ENCODE data around the gene CYP17A1.

Gene CYP17A1

GRCh38 chr10:102804382-102805055 is 32.7 kb downstream of the CYP17A1 start:
- no peak for DNase-seq (ENCODE audit: low spot score)

- DNase-seq (ENCODE audit: low spot score), result no peak
Observed at GRCh38 chr10:102802920-102803534, 34.2 kb downstream of the CYP17A1 start.

GRCh38 chr10:102801978-102802377 is 35.2 kb downstream of the CYP17A1 start:
- no peak for DNase-seq (ENCODE audit: low spot score)

GRCh38 chr10:102801496-102801895 is 35.7 kb downstream of the CYP17A1 start:
- no peak for DNase-seq (ENCODE audit: low spot score)

- DNase-seq (ENCODE audit: low spot score), result no peak
Observed at GRCh38 chr10:102800611-102801335, 36.4 kb downstream of the CYP17A1 start.

GRCh38 chr10:102799691-102800471 is 37.3 kb downstream of the CYP17A1 start:
- no peak for DNase-seq (ENCODE audit: low spot score)

GRCh38 chr10:102796407-102797176 is 40.6 kb downstream of the CYP17A1 start:
- no peak for DNase-seq (ENCODE audit: low spot score)

GRCh38 chr10:102795453-102796406 is 41.5 kb downstream of the CYP17A1 start:
- no peak for DNase-seq (ENCODE audit: low spot score)

- DNase-seq (ENCODE audit: low spot score), result no peak
Observed at GRCh38 chr10:102791754-102792395, 45.3 kb downstream of the CYP17A1 start.

- DNase-seq (ENCODE audit: low spot score), result no peak
Observed at GRCh38 chr10:102785818-102786217, 51.4 kb downstream of the CYP17A1 start.

- DNase-seq (ENCODE audit: low spot score), result no peak
Observed at GRCh38 chr10:102783568-102783967, 53.6 kb downstream of the CYP17A1 start.

- DNase-seq (ENCODE audit: low spot score), result no peak
Observed at GRCh38 chr10:102782673-102783551, 54.3 kb downstream of the CYP17A1 start.

GRCh38 chr10:102781921-102782557 is 55.2 kb downstream of the CYP17A1 start:
- DNase-seq (ENCODE audit: low spot score), result no peak

GRCh38 chr10:102781090-102781920 is 55.9 kb downstream of the CYP17A1 start:
- DNase-seq (ENCODE audit: low spot score), result no peak
